GM20000 (cell line): ENCODE data around the gene CA7.

ENCODE experiments used
- DNase-seq: peaks from one replicate; pipeline ENCODE4 v3.0.0; 2012; ENCODE audit warnings: low spot score
- CTCF ChIP-seq: IDR thresholded peaks from 2 replicates; pipeline ENCODE4 v1.5.1; 2012; ENCODE audit warnings: mild to moderate bottlenecking, control low read depth; ENCODE audit errors: extremely low read depth, missing control alignments

The CA7 gene

DNA sequence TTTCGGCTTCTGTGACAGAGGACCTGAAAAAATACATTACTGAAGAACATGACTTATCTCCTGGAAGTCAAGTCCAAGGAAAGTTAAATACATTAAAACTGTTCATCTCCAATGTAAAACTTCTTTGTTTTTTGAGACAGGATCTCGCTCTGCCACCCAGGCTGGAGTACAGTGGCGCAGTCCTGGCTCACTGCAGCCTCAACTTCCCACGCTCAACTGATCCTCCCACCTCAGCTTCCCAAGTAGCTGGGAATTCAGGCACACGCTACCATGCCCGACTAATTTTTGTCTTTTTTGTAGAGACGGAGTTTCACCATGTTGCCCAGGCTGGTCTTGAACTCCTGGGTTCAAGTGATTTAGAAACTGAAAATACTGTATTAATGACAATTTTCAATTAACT lies 33.2 kb upstream of the CA7 start:
- DNase-seq, result no peak
- TF ChIP-seq CTCF, result no peak

- TF ChIP-seq CTCF, result no peak
- DNase-seq, result no peak
Observed at GRCh38 chr16:66814734-66815133, 29.5 kb upstream of the CA7 start.

GRCh38 chr16:66824006-66824405 lies 20.2 kb upstream of the CA7 start:
- no peak for DNase-seq

DNA sequence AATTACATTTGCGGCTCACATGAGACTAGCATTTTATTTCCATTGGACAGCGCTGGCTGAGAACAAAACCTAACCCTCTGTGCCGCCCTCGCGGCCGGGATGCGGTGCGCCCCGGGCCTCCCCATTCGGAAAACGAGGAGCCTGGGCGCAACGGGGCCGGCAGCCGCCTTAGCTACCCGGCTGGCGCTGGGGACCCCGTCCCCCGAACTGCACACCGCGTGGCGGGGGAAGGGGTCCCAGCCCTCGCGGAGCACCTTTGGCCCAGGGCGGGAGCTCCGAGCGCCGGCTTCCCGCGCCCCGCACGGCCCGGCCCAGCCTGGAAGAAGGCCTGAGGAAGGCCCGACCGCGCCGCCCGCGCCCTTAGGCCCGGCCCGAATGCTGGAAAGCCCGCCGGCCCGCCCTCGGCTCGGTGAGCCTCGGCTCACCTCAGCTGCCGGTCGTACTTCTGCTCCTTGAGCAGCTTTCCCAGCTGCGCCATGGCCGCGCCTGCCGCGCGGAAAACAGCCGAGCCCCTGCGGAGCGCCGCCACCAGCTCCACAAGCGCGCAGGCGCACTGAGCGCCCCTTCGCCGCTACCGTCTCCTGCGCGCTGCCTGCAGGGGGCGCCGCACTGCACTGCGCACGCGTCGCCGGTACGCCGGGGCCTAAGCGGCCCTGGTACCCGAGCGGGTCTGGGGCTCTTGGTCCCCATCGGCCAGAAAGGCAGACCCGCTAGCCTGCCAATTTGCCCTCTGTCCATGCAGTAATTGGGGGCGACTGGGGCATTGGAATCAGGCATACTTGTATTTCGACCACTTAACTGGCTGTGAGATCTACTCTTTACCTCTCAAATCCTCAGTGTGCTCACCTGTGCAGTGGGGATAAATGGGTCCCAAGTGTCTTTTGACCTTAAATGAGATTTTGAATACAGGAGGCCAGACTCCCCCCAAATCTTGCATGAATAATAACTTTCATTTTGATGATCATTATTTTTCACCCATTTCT lies 13.5 kb upstream of the CA7 start, which contains the start of gene NAE1:
Gene NAE1 (minus strand): TSS at position 555 of the 983 bp plus-strand sequence. CDS start 77 bp downstream, at position 478.
- peak; percentile 100 for TF ChIP-seq CTCF
- peak; percentile 97 for DNase-seq

More at GRCh38 chr16:66824006-66824405, 20.2 kb upstream of the CA7 start:
- TF ChIP-seq CTCF, result no peak

DNA sequence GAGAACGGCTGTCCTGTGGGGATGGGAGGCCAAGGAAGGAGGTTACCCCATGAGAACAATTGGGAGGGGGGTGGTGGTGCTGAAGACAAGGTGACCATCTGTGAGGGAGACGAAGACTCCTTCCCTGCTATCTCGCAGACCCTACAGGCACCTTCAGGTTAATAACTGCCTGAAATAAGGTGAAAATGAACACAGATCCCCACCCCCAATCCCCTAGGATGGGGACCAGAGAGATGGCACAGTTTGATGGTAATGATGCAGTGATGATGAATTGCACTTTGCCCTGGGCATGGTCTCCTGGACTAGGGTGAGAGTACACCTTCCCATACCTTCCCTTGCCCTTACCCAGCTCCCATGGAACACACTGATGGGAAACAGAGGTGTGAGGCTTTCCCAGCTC lies 12.0 kb upstream of the CA7 start:
- DNase-seq, result no peak
- no peak for TF ChIP-seq CTCF

DNA sequence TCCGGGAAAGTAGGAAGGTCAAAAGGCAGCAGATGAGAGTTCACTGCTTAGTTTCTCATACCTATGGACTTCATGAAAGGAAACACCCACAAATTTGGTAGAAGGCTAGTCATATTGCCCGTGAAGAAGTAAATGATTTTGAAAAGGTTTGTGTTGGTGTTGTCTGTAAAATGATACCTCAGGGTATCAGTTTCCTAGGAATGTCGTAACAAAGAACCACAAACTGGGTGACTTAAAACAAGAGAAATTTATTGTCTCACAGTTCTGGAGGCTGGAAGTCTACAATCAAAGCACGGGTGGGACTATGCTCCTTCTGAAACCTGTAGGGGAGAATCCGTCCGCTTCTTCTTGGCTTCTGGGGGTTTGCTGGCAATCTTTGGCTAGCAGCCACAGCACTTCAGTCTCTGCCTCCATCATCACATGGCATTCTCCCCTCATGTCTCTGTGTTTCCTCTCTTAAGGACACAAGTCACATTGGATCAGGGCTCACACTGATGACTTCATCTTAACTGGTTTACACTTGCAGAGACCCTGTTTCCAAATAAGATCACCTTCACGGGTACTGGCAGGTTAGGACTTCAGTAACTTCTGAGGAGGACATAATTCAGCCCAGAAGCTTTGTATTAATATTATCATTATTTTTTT lies 11.4 kb upstream of the CA7 start:
- no peak for DNase-seq
- no peak for TF ChIP-seq CTCF

- DNase-seq, result no peak
- no peak for TF ChIP-seq CTCF
Observed at GRCh38 chr16:66834746-66835145, 9.5 kb upstream of the CA7 start.
